A172 (cell line): ENCODE measurements around the gene PDE4B. TPM values are rescaled to one million over a fixed set of nuclear protein-coding genes. Genes with fewer than 3 reads are reported as not detected.
"Not testable (repeated sequence)": the region's sequence is repeated elsewhere in the genome, so short reads cannot be mapped to it uniquely, and the experiment has no call there.

ENCODE experiments used
- DNase-seq: peaks from one replicate; pipeline ENCODE4 v3.0.0-alpha.2; 2015; ENCODE audit warnings: low spot score
- total RNA-seq: library from RNA; depleted of rRNA; stranded (reverse); fragments of >200 nt; shearing (Covaris generic); gene quantifications from 2 replicates; pipeline ENCODE4 v1.2.3, GENCODE V29; 2014

The PDE4B gene
- total RNA-seq, 1 experiment from 2014 or later: not detected

DNA sequence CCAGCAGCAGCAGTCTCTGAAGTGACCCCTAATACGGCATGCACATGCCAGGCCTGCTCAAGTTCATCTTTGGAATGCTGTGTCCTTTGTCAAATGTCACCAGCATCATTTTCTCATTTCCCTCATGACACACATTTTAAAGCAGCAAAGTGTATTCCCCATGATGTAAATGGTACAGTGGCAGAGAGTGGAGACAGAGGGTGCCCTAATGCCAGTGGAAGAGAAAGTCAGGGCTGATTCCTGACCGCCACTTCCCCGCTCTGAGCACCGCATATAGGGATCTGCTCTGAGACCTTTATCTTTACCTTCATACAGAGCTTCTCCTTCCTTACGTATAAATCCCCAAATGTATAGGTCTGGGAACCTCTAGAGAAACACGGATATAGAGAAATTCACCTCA lies 518.9 kb downstream of the PDE4B start:
- DNase-seq: no peak

DNA sequence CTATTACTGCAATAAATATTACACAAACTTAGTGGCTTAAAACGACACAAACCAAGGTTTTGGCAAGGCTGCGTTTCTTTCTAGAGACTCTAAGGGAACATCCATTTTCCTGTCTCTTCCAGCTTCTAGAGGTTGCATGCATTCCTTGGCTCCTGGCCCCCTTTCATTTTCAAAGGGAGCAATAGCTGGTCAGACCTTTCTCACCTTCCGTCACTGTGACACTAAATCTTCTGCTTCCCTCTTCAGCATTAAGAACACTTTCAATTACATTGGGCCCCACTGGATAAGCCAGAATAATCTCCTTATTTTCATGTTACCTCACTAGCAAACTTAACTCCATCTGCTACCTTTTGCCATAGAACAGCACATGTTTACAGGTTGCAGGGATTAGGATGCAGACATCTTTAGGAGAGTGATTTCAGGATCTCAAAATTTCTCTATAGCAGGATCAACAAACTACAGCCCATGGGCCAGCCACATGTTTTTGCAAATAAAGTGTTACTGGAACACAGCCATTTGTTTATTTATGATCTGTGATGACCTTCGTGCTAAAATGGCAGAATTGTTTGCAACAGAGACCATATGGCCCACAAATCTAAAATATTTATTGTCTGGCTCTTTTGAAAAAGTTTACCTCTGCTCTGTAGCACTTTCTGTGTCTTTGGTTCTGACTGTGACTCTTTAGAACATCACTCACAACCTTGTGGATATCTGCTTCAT lies 519.7 kb downstream of the PDE4B start:
- no peak for DNase-seq

DNA sequence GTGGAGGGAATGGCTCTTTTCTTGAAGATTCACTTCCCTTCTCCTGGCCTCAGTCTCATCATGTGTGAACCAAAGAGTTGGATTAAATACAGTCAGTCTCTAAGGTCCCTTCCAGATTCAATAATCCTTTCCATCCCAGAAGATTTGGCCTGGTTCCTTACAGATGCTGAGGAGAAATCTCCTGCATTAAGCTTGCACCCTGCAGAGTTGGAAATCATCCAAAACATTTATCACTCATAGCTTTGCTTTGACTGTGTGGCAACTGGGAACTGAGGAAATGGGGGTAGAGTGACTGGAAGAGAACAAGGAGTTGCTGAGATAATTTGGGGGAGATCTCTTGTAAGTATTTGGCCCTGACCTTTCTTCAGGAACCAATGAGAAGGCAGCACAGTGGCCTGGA lies 520.7 kb downstream of the PDE4B start:
- DNase-seq: no peak

DNA sequence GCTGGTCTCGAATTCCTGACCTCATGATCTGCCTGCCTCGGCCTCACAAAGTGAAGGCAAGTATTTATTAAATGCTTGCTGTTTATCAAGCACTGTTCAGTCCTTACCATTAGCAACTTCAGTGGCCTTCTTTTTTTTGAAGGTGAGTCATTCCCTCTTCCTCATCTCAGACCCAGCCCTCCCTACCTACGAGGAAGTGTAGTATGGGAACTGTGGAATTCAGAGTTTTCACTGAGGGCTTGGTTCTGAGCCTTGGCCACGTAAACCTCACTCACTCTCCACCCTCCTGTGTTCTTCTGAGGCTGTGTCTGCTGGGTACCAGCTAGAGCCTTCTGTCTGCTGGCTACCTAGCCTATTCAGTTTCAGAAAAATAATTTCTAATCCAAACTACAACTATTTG lies 523.0 kb downstream of the PDE4B start:
- DNase-seq: peak; percentile 13

DNA sequence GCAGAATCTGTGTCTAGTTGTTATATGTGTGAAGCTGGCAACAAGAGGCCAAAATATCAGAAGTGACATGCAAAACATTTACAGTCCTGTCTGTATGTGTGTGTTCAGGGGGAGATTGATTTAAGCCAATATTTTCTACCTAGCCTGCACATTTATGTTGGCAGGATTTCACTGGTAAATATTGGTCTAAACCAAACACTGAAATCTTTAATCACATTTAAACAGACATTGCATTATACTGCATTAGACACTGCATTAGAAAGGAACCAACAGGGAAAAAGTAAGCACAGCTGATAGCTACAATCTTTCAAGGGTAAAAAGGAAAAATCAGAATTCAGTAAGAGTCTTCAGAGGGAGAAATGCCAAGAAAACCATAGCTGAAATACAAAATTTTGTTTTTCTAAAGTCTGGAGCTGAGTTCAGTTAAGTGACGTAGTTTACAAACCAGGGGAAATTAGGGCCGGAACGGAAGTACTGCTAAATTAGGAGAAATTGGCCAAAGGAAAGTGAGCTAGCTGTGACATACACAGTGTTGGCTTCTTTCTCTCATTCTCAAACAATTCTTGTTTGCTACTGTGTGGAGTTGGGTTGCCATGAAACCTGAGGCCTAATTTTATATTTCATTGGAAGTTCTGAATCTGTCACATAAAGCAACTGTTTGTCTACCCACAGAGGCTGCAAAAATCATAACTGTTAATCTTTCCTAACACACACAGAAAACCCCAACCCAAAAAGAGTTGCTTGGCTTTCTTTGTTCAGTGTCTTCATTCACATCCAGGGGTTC lies 524.0 kb downstream of the PDE4B start:
- no peak for DNase-seq

DNA sequence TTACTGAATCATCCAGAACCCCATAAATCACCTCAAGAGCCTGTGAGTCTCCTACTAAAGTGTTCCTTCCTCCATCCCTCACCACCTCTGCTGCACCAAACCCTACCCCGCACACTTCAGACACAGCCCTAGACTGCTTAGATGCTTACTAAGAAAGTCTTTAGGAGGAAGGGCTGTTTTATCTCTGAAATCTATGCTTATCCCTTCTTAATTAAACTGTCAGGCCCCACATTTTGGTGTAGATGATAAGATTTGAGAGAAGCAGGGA lies 524.5 kb downstream of the PDE4B start:
- no peak for DNase-seq

DNA sequence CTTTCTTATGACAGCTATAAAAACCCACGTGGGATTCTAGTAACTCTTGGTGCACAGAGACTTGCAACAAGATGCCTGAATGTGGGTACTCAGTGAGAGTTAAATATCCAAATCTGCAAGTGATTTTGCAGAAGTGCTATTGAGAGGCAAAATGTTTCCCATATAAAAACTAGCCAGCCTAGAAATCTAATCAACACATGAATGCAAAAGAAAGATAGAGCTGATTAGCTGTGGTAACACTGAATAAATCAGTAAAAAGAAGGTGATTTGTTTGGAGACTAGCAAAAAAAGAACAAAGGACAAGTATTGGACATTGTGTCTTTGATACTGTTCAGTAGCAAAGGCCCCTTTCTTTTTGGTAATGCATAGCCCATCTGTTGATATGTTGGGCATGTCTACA lies 527.5 kb downstream of the PDE4B start:
- DNase-seq: no peak

DNA sequence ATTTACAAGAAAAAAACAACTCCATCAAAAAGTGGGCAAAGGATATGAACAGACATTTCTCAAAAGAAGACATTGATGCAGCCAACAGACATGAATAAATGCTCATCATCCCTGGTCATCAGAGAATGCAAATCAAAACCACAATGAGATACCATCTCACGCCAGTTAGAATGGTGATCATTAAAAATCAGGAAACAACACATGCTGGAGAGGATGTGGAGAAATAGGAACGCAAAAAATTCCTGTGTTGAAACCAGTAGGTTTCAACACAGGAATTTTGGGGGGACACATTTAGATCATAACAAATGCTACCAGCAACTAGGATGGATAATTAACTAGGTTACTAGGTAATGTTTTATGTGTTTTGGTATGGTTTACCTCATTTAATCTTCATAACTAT lies 529.8 kb downstream of the PDE4B start:
- DNase-seq: not testable (repeated sequence)

DNA sequence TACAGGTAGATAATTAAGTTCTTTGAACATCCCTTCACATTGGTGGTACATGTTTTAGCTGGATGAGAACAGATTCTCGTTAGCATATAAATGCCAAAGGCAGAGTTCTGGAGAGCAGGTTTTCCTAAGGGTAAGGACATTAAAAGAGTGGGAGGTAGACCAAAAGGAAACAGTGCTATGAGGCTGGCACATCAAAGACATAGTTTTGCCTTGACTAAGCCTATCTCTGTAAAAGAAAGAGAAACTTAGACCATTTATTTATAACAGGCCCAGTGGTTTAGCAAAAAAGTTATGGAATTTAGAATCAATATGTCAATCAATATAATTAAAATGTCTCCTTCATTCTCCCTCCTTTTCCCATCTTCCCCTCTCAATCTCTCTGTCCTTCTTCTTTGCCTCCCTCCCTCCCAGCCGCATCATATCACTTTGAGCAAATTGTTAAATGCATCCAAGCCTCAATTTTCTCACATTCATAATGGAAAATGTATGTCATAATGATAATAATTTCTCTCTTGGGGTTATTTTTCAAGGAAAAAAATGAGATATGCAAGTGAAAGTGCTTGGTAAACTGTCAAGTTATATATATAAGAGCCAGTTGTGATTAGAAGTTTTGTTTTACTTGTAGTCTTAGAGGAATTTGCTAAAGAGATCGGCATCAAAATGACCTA lies 531.4 kb downstream of the PDE4B start:
- no peak for DNase-seq

DNA sequence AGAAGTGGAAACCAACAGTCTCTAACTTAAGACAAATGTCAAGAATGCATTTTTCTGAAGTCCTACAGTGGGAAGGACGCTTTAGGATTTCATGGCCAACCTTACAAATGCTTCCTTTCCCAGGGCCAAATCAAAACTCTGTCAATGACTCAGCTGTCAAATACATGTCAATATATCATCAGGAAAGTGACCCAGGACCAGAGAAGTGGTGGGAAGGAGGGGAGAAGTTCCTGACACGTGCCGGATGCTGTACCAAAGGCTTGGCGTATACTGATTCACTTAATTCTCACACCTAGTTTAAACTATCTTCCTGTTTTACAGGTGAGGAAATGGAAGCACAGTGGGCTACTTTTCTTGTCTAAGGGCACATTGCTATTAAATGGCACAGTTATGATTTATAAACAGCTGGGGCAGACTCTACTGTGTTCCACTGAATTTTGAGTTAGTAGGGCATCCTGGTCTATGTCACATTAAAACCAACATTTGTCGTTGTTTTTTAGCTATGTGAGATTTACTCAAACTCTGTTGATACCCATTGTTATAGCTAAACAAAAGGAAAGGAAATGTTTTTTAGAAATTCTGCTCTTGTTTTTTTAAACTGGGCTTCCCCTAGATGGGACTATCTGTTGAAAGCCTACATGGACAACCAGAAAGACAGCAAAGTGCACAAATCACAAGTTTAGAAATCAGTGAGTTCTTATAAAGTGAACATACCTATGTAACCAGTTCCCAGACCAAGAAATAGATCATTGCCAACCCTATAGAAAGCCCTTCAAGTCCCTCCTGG lies 533.1 kb downstream of the PDE4B start:
- no peak for DNase-seq

DNA sequence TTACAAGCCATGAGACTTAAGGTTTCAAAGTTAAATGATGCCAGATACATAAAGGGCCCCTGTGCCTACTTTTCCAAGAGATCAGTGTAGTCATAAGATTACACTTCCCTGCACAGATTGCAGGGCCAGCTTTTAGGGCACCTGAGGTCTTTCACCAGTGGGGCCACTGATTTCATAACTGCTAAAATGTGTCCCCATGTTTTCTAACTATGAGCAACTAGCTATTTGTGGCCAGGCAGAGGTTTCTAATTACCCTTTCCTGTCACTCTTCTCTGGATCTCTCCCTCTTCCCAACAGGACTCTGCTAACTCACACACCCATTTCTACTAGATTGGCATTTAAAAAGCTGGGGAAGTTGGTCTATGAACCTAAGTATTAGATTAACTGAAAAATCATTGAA lies 534.2 kb downstream of the PDE4B start:
- DNase-seq: no peak

DNA sequence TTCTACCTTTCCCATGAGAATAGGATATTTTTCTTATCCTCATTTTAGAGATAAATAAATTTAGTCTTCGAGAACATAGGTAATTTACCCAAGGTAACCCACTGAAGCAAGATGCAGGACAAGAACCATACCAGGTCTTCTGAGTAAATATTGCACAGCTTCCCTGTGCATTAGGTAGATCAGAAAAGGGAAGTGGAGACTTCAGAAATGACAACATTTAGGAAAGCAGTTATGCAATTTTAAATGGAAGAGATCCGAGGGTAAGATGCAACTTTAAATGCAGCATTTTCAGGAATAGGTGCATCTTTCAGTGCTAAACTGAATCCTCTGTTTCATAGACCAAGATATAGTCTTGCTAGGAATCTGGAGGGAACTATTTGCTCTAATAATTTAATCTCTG lies 534.9 kb downstream of the PDE4B start:
- DNase-seq: no peak

DNA sequence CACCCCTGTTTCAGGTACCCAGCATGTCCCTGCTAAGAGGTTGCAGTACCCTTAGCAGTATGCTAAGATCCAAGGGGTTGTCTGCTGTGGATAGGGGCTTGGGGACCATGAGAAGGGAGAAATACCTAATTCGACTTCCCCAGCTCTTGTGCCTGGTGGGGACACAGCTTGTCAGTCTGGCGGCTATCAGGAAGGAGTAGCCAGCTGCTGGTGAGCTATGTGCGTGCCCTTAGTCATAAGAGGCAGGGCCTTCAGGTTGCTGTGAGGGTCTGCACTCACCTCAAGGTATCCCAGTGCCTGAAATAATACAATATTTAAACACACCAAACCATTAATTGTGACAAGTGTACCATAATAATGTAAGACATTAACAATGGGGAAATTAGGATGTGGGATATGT lies 536.2 kb downstream of the PDE4B start:
- no peak for DNase-seq

DNA sequence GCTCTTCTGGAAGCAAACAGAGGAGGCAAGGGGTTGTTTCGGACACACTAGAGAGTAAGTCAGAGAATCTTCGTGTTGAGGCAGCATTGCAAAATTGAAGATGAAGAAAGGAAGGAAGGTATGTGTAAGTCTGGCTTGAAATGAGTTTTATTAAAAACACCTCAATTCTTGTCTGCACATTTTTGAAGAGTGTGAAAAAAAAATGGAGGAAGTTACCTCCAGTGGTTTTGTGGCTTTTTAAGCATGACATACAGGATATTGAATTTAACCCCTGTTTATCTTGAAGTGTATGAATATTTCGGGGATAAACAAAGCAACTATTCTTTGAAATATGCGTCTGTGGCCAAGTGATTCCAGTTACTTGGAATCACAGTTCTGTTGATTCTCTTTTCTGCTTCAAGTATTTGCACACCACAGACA lies 538.0 kb downstream of the PDE4B start:
- peak; percentile 1 for DNase-seq

DNA sequence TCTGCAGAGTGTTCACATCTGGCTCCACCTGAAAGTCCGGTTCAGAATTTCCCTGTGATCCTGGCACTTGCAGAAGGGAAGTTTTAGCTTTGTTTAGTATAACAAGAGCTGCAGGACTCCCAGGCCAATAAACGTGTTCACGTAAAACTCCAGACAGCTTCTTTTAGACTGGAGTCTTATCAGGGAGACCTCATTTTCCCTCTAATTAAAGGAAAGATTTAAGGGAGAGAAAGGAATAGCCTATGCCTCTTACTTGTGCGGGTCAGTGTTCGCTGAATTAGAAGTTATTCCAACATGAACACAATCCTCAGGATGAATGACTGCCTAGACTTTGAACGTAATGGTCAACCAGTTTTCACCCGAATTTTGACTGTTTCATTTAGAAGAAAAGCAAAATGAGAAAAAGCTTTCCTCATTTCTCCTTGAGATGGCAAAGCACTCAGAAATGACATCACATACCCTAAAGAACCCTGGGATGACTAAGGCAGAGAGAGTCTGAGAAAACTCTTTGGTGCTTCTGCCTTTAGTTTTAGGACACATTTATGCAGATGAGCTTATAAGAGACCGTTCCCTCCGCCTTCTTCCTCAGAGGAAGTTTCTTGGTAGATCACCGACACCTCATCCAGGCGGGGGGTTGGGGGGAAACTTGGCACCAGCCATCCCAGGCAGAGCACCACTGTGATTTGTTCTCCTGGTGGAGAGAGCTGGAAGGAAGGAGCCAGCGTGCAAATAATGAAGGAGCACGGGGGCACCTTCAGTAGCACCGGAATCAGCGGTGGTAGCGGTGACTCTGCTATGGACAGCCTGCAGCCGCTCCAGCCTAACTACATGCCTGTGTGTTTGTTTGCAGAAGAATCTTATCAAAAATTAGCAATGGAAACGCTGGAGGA lies 539.2 kb downstream of the PDE4B start:
- peak; percentile 67 for DNase-seq

DNA sequence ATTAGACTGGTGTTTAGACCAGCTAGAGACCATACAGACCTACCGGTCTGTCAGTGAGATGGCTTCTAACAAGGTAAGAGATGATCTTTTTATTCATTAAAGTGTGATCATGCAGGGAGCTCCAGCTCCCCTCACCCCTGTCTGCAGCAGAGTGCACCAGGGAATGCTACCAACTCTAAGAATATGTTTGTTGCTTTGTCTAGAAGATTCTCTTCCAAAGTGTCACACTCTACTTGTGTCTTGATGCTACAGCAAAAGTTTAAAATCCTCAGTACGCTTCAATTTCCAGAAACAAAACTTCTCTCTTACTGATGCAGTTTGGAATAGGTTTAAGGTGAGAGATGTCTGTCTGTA lies 539.8 kb downstream of the PDE4B start:
- DNase-seq: no peak

DNA sequence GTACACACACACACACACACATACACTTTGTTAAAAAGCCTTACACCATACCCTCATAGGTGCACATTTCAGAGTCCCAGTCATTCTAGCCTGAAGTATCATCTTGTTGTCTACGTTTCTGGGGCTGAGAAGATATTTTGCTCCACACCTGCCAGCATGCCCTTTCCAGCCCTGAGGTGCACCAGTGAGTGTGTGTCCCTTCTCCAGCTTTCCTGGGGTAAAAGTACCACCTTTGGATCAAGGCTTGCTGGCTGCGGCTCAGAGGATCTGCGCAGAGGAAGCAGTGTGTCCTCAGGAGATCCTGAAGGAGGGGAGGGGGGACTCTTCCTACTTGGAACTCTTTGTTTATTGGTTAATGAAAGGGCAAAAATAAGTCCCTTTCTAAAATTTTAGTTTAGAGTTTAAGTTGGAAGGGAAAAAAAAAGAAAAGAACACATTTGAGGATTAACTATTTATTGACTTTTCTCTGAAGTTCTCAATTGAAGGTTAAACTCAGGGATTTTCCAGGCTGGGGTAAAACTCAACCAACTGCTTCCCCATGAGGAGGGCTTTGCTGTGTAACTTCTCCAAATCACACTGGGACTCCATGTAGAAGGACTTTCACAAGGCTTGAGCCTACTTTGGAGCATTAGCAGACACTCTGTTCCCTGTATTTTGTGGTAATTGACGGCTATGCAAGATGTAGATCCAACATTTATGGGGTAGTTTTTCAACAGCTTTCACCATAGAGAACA lies 540.9 kb downstream of the PDE4B start:
- DNase-seq: no peak

DNA sequence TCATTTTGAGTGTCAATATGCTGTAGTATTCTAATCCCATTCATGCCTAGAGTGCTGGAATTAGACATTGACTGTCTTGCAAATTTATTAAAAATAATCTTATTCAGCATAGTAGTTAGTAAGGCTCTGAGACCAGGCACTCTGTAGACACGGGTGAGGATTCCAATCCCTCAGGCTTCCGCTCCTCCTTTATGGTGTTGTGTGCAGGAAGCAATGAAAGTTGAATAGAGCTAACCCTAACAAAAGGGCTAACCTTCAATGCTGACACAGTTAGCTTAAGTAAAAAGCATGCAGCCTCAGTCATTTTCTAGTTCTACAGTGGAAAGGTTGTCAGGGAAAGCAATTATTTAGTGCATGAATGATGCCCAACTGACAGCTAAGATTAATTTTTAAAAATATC lies 541.6 kb downstream of the PDE4B start:
- DNase-seq: no peak

DNA sequence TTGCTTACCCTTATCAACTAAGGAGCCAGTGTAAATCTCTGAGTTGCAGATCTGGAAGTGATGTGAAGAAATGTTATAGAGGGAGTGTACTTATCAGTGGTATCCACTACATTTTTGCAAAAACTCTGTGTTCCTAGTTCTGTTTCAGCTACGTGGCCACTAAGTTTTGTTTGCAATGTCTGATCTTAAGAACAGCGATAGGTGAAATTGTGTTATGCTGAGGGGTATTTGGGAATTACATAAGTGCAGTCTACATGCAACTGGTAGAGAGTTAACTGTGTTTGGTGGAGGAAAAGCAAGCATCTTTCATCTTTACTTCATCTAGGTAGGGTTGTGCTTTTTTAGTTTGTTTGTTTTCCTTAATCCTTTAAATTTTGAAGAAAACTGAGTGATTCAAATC lies 542.4 kb downstream of the PDE4B start:
- no peak for DNase-seq

DNA sequence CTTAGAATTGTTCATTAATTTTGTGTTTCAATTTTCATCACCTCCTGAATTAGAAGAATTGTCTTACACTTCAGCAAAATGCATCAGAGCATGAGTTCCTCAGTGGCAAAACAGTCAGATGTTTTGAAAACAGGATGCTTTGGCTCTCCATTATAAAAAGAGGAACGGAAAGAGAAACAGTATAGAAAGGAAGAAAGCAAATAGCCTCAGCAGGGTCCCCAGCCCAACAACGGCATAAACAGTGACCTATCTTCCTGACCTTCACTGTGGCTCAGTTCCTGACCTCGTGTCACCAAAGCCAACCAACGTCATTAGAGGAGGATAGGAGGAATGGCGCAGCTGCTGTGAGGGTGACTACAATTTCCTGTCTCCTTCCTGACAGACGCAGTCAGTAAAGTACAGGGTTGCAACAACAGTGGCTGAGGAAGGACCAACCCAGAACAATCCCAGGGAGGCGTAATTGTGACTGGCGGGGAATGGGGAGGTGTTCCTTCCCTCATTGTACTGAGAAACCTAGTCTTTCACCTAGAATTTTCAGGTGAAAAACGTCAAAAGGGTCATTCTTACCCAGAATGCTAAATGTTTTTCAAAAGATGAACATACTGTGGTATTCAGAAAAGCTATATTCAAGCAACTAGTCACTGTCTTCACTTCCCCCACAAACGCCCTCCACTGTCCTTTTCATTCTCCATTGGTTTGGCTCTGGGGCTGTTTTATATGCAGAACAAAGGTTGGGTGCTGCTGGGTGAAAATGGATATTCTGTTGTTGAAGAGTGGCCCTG lies 543.4 kb downstream of the PDE4B start:
- no peak for DNase-seq
